HepG2 (cell line): ENCODE measurements around the gene LYRM1. TPM values are rescaled to one million over a fixed set of nuclear protein-coding genes. Genes with fewer than 3 reads are reported as not detected.

Source experiments
- DR1 ChIP-seq: sonication (generic); formaldehyde crosslinking; IDR thresholded peaks from 2 replicates; pipeline ENCODE4 v1.8.0; 2021; ENCODE audit warnings: mild to moderate bottlenecking, missing genetic modification reagents, inconsistent platforms
- ELF3 ChIP-seq: IDR thresholded peaks from 2 replicates; pipeline ENCODE4 v1.6.1; 2016; ENCODE audit warnings: missing genetic modification reagents, missing compliant biosample characterization
- FLYWCH1 ChIP-seq: sonication (generic); formaldehyde crosslinking; IDR thresholded peaks from 2 replicates; pipeline ENCODE4 v1.8.1; 2023; ENCODE audit warnings: mild to moderate bottlenecking, missing genetic modification reagents
- MAFG ChIP-seq: sonication (generic); formaldehyde crosslinking; IDR thresholded peaks from 2 replicates; pipeline ENCODE4 v1.5.1; 2020; ENCODE audit warnings: mild to moderate bottlenecking, missing genetic modification reagents
- MAFK ChIP-seq, 2 experiments: IDR thresholded peaks in 1 of 2; conservative IDR thresholded peaks in 1 of 2; 2 replicates each; pipeline ENCODE4 v1.6.1; 2011; ENCODE audit warnings: improper control_type of control experiment in 2 of 2, low read length in 2 of 2
- MIER2 ChIP-seq: IDR thresholded peaks from 2 replicates; pipeline ENCODE4 v1.6.1; 2016; ENCODE audit warnings: missing biosample characterization, missing genetic modification reagents
- PCBP1 ChIP-seq: fragments of 200-400 bp; formaldehyde crosslinking; IDR thresholded peaks from 2 replicates; pipeline ENCODE4 v1.6.1; 2017; ENCODE audit warnings: mild to moderate bottlenecking, low read depth, low read length, borderline replicate concordance
- PHF5A ChIP-seq: IDR thresholded peaks from one replicate; pipeline ENCODE4 v1.6.1; 2018; ENCODE audit warnings: low read depth, missing genetic modification reagents; ENCODE audit not compliant: unreplicated experiment
- RAD51 ChIP-seq: fragments of 450-650 bp; IDR thresholded peaks from 2 replicates; pipeline ENCODE4 v1.6.1; 2016; ENCODE audit warnings: borderline replicate concordance
- RBM22 ChIP-seq: fragments of 200-400 bp; formaldehyde crosslinking; optimal IDR thresholded peaks from 2 replicates; pipeline ENCODE3; 2017; ENCODE audit warnings: mild to moderate bottlenecking, low read length, moderate library complexity
- SP5 ChIP-seq: IDR thresholded peaks from 2 replicates; pipeline ENCODE4 v1.6.1; 2016; ENCODE audit warnings: low read depth, borderline replicate concordance
- U2AF2 ChIP-seq: fragments of 200-400 bp; formaldehyde crosslinking; IDR thresholded peaks from 2 replicates; pipeline ENCODE4 v1.6.1; 2017; ENCODE audit warnings: low read depth, mild to moderate bottlenecking, low read length
- ZFP37 ChIP-seq: sonication (generic); formaldehyde crosslinking; IDR thresholded peaks from 2 replicates; pipeline ENCODE4 v1.4.0; 2020; ENCODE audit warnings: missing genetic modification reagents, borderline replicate concordance
- ZNF350 ChIP-seq: sonication (generic); formaldehyde crosslinking; IDR thresholded peaks from 2 replicates; pipeline ENCODE4 v1.4.0; 2020; ENCODE audit warnings: mild to moderate bottlenecking, low read depth, missing genetic modification reagents, borderline replicate concordance
- ZNF432 ChIP-seq: sonication (generic); formaldehyde crosslinking; IDR thresholded peaks from 2 replicates; pipeline ENCODE4 v1.5.0; 2020; ENCODE audit warnings: missing genetic modification reagents, mild to moderate bottlenecking, borderline replicate concordance
- ZNF484 ChIP-seq: sonication (generic); formaldehyde crosslinking; IDR thresholded peaks from 2 replicates; pipeline ENCODE4 v1.5.1; 2020; ENCODE audit warnings: mild to moderate bottlenecking, low read depth, missing genetic modification reagents, borderline replicate concordance
- polyA plus RNA-seq, 8 experiments: library from polyadenylated mRNA; depleted of rRNA in 3 of 8; stranded (reverse) in 7 of 8; unstranded in 1 of 8; fragments of >200 nt; fragmentation: Illumina TruSeq in 4 of 8; extraction: Trizol in 4 of 8; gene quantifications; 2 replicates each; pipeline versions ENCODE4 v1.2.1 to v1.2.3, GENCODE V29; 2011 to 2016; ENCODE audit warnings: low read depth in 4 of 8, missing spikeins in 1 of 8, mixed read lengths in 1 of 8; ENCODE audit not compliant: insufficient read depth in 1 of 8
- total RNA-seq, 5 experiments: library from RNA; depleted of rRNA; stranded (reverse); fragments of >200 nt; fragmentation: Illumina TruSeq; extraction: Trizol; gene quantifications; 2 replicates each; pipeline ENCODE4 v1.2.3, GENCODE V29; 2016; ENCODE audit warnings: low read depth in 1 of 5
- TF ChIP-seq, protein P1 (sequence below): sonication (generic); formaldehyde crosslinking; IDR thresholded peaks from 2 replicates; pipeline ENCODE4 v1.4.0; 2020; ENCODE audit warnings: missing genetic modification reagents, borderline replicate concordance
- TF ChIP-seq, protein P2 (sequence below): sonication (generic); formaldehyde crosslinking; IDR thresholded peaks from 2 replicates; pipeline ENCODE4 v1.5.0; 2020; ENCODE audit warnings: mild to moderate bottlenecking, missing genetic modification reagents
- TF ChIP-seq, protein P3 (sequence below): sonication (generic); formaldehyde crosslinking; IDR thresholded peaks from 2 replicates; pipeline ENCODE4 v1.9.0; 2021; ENCODE audit warnings: missing genetic modification reagents, borderline replicate concordance
- TF ChIP-seq, protein P4 (sequence below): sonication (generic); formaldehyde crosslinking; IDR thresholded peaks from 2 replicates; pipeline ENCODE4 v1.5.1; 2020; ENCODE audit warnings: missing genetic modification reagents, mild to moderate bottlenecking, borderline replicate concordance
- TF ChIP-seq, protein P5 (sequence below): sonication (generic); formaldehyde crosslinking; IDR thresholded peaks from 2 replicates; pipeline ENCODE4 v1.8.0; 2022; ENCODE audit warnings: missing genetic modification reagents, mild to moderate bottlenecking, moderate library complexity, borderline replicate concordance

The LYRM1 gene
- total and polyA plus RNA-seq, 2 of the 13 experiments (the other 11 are each of a cell fraction or from before 2014, with no cell fraction given), result 59.2 to 82.6 TPM

DNA sequence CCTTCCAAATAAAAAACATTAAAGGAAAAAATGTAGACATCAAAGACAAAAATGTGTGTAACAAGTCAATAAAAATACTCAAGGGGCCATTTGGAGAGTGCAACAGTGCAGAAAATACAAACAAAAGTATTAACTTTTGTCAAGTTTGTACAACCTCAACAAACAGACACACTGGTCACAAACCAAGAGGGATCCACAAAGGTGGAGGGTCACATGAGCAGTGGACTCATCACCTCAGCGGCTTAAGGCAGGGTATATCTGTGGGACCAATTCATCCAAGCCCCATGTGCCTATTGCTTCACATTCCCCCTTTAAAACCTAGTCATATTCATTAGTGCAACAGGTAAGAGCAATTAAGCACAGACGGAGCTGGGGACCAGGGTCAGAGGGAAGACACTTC is 45.6 kb upstream of the LYRM1 start (continued):
- no peak for TF ChIP-seq ZNF350
- TF ChIP-seq, protein P1, sequence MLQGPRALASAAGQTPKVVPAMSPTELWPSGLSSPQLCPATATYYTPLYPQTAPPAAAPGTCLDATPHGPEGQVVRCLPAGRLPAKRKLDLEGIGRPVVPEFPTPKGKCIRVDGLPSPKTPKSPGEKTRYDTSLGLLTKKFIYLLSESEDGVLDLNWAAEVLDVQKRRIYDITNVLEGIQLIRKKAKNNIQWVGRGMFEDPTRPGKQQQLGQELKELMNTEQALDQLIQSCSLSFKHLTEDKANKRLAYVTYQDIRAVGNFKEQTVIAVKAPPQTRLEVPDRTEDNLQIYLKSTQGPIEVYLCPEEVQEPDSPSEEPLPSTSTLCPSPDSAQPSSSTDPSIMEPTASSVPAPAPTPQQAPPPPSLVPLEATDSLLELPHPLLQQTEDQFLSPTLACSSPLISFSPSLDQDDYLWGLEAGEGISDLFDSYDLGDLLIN (CRISPR knock-in tag), result no peak
- TF ChIP-seq, protein P2, sequence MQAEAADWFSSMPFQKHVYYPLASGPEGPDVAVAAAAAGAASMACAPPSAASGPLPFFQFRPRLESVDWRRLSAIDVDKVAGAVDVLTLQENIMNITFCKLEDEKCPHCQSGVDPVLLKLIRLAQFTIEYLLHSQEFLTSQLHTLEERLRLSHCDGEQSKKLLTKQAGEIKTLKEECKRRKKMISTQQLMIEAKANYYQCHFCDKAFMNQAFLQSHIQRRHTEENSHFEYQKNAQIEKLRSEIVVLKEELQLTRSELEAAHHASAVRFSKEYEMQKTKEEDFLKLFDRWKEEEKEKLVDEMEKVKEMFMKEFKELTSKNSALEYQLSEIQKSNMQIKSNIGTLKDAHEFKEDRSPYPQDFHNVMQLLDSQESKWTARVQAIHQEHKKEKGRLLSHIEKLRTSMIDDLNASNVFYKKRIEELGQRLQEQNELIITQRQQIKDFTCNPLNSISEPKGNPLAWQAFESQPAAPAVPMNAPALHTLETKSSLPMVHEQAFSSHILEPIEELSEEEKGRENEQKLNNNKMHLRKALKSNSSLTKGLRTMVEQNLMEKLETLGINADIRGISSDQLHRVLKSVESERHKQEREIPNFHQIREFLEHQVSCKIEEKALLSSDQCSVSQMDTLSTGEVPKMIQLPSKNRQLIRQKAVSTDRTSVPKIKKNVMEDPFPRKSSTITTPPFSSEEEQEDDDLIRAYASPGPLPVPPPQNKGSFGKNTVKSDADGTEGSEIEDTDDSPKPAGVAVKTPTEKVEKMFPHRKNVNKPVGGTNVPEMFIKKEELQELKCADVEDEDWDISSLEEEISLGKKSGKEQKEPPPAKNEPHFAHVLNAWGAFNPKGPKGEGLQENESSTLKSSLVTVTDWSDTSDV (CRISPR knock-in tag), result no peak
- no peak for TF ChIP-seq PHF5A
- TF ChIP-seq RAD51, result no peak
- no peak for TF ChIP-seq MAFG
- TF ChIP-seq ZNF484 (CRISPR knock-in tag), result no peak
- TF ChIP-seq, protein P3, sequence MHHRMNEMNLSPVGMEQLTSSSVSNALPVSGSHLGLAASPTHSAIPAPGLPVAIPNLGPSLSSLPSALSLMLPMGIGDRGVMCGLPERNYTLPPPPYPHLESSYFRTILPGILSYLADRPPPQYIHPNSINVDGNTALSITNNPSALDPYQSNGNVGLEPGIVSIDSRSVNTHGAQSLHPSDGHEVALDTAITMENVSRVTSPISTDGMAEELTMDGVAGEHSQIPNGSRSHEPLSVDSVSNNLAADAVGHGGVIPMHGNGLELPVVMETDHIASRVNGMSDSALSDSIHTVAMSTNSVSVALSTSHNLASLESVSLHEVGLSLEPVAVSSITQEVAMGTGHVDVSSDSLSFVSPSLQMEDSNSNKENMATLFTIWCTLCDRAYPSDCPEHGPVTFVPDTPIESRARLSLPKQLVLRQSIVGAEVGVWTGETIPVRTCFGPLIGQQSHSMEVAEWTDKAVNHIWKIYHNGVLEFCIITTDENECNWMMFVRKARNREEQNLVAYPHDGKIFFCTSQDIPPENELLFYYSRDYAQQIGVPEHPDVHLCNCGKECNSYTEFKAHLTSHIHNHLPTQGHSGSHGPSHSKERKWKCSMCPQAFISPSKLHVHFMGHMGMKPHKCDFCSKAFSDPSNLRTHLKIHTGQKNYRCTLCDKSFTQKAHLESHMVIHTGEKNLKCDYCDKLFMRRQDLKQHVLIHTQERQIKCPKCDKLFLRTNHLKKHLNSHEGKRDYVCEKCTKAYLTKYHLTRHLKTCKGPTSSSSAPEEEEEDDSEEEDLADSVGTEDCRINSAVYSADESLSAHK (CRISPR knock-in tag), result no peak
- TF ChIP-seq, protein P4, sequence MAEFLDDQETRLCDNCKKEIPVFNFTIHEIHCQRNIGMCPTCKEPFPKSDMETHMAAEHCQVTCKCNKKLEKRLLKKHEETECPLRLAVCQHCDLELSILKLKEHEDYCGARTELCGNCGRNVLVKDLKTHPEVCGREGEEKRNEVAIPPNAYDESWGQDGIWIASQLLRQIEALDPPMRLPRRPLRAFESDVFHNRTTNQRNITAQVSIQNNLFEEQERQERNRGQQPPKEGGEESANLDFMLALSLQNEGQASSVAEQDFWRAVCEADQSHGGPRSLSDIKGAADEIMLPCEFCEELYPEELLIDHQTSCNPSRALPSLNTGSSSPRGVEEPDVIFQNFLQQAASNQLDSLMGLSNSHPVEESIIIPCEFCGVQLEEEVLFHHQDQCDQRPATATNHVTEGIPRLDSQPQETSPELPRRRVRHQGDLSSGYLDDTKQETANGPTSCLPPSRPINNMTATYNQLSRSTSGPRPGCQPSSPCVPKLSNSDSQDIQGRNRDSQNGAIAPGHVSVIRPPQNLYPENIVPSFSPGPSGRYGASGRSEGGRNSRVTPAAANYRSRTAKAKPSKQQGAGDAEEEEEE (CRISPR knock-in tag), result no peak
- TF ChIP-seq DR1 (CRISPR knock-in tag), result no peak
- TF ChIP-seq, protein P5, sequence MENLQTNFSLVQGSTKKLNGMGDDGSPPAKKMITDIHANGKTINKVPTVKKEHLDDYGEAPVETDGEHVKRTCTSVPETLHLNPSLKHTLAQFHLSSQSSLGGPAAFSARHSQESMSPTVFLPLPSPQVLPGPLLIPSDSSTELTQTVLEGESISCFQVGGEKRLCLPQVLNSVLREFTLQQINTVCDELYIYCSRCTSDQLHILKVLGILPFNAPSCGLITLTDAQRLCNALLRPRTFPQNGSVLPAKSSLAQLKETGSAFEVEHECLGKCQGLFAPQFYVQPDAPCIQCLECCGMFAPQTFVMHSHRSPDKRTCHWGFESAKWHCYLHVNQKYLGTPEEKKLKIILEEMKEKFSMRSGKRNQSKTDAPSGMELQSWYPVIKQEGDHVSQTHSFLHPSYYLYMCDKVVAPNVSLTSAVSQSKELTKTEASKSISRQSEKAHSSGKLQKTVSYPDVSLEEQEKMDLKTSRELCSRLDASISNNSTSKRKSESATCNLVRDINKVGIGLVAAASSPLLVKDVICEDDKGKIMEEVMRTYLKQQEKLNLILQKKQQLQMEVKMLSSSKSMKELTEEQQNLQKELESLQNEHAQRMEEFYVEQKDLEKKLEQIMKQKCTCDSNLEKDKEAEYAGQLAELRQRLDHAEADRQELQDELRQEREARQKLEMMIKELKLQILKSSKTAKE (CRISPR knock-in tag), result no peak
- TF ChIP-seq RBM22, result peak; percentile 79
- TF ChIP-seq ZFP37 (CRISPR knock-in tag), result no peak
- no peak for TF ChIP-seq U2AF2
- no peak for TF ChIP-seq SP5
- TF ChIP-seq ZNF432 (CRISPR knock-in tag), result no peak
- no peak for TF ChIP-seq MAFK (conservative IDR thresholded peaks at IDR 0.05 in 1 of 2, IDR thresholded peaks at IDR 0.05 in 1 of 2; ENCODE audit: low read length in 2 of 2)
- TF ChIP-seq MIER2 (CRISPR knock-in tag), result no peak
- TF ChIP-seq FLYWCH1, result no peak
- no peak for TF ChIP-seq PCBP1
- no peak for TF ChIP-seq ELF3
